Prostate gland (tissue), 2 donors: ENCODE measurements around the gene SLC5A4. TPM values are rescaled to one million over a fixed set of nuclear protein-coding genes. Genes with fewer than 3 reads are reported as not detected.
A peak's percentile ranks its signal among the peaks of the same experiment; 100 is the strongest.

Source experiments
- DNase-seq: peaks from one replicate; pipeline ENCODE4 v3.0.0-alpha.2; 2019; ENCODE audit warnings: low spot score
- H3K27ac ChIP-seq, 2 donors: fragments of 200-600 bp; sonication (generic); 2 replicates each; pipeline ENCODE4 v1.5.1; 2017 to 2019
- H3K27me3 ChIP-seq: fragments of 200-600 bp; sonication (generic); replicated peaks from 2 replicates; pipeline ENCODE4 v1.5.1; 2019; ENCODE audit not compliant: insufficient read depth
- H3K36me3 ChIP-seq, 2 donors: fragments of 200-600 bp; sonication (generic); 1 replicate in 1 of 2; 2 replicates in 1 of 2; pipeline versions ENCODE4 v1.5.1 to v1.8.1; 2017 to 2019
- H3K4me1 ChIP-seq: fragments of 200-600 bp; sonication (generic); replicated peaks from 2 replicates; pipeline ENCODE4 v1.5.1; 2019
- H3K4me3 ChIP-seq, 2 donors: fragments of 200-600 bp; sonication (generic); 2 replicates each; pipeline ENCODE4 v1.5.1; 2017 to 2019
- H3K9me3 ChIP-seq: fragments of 200-600 bp; sonication (generic); 2 replicates; pipeline ENCODE4 v1.5.1; 2017
- CTCF ChIP-seq, 4 experiments: fragments of 200-600 bp in 2 of 4; fragments of 450-650 bp in 2 of 4; sonication (generic) in 2 of 4; IDR thresholded peaks; 1 replicate in 3 of 4; 2 replicates in 1 of 4; pipeline ENCODE4 v1.5.1; 2016 to 2019; ENCODE audit warnings: antibody characterized with exemption in 4 of 4, mild to moderate bottlenecking in 2 of 4, moderate library complexity in 2 of 4
- POLR2A ChIP-seq: fragments of 450-650 bp; IDR thresholded peaks from one replicate; pipeline ENCODE4 v1.6.1; 2016; ENCODE audit warnings: antibody characterized with exemption, mild to moderate bottlenecking
- POLR2AphosphoS5 ChIP-seq: sonication (generic); formaldehyde crosslinking; IDR thresholded peaks from one replicate; pipeline ENCODE4 v1.6.1; 2017; ENCODE audit warnings: antibody characterized with exemption
- WGBS: methylation state at CpG from one replicate; pipeline ENCODE4 v1.1.5; 2018; 5-methylcytosine and 5-hydroxymethylcytosine counted together
- intact Hi-C: fragments of 100-400 bp; cut with DNase I; formaldehyde crosslinking; loops from one replicate; pipeline ENCODE4 v1.14.2; 2022
- total RNA-seq, 2 donors: library from RNA; depleted of rRNA; stranded (reverse); fragments of >200 nt; gene quantifications; one replicate each; pipeline ENCODE4 v1.1.0, GENCODE V29; 2016

Gene SLC5A4
- total RNA-seq, 2 donors from 2014 or later: 0.23 TPM; not detected in 1

GRCh38 chr22:32185821-32186220, 69.3 kb downstream of the SLC5A4 start:
- 89% methylated on average over 3 of the region's 3 CpGs for WGBS
- no peak for DNase-seq
- intact Hi-C loops: no loop called here
- H3K36me3 ChIP-seq: no peaks in the 10 kb centered on the region
- H3K4me1 ChIP-seq: no peaks in the 10 kb centered on the region
- TF ChIP-seq POLR2AphosphoS5: no peak
- TF ChIP-seq CTCF (IDR thresholded peaks at IDR 0.05): no peak
- TF ChIP-seq POLR2A: no peak
- no peak overlapping the region for H3K27ac ChIP-seq
- no peaks in the 10 kb centered on the region for H3K9me3 ChIP-seq
- H3K4me3 ChIP-seq: no peak overlapping the region
- H3K27me3 ChIP-seq: no peaks in the 10 kb centered on the region

- intact Hi-C loops: no loop called here
- H3K4me1 ChIP-seq: no peaks in the 10 kb centered on the region
- TF ChIP-seq POLR2A (no peak), CTCF (IDR thresholded peaks at IDR 0.05) (no peak), POLR2AphosphoS5 (no peak)
Measured at GRCh38 chr22:32183625-32184024, 71.5 kb downstream of the SLC5A4 start.

GRCh38 chr22:32181043-32181442, 74.1 kb downstream of the SLC5A4 start:
- no peaks in the 10 kb centered on the region for H3K27me3 ChIP-seq

More at GRCh38 chr22:32183625-32184024, 71.5 kb downstream of the SLC5A4 start:
- H3K27me3 ChIP-seq: no peaks in the 10 kb centered on the region
- H3K9me3 ChIP-seq: no peaks in the 10 kb centered on the region
- no peak overlapping the region for H3K4me3 ChIP-seq
- H3K27ac ChIP-seq: no peak overlapping the region
- DNase-seq: no peak
- no peaks in the 10 kb centered on the region for H3K36me3 ChIP-seq
- 62% methylated on average over 3 of the region's 3 CpGs for WGBS

GRCh38 chr22:32177221-32177765, 77.9 kb downstream of the SLC5A4 start:
- no peak for DNase-seq
- no peaks in the 10 kb centered on the region for H3K27me3 ChIP-seq

More at GRCh38 chr22:32181043-32181442, 74.1 kb downstream of the SLC5A4 start:
- Histone ChIP-seq H3K4me1 (no peaks in the 10 kb centered on the region), H3K27ac (no peak overlapping the region), H3K36me3 (no peaks in the 10 kb centered on the region), H3K4me3 (no peak overlapping the region), H3K9me3 (no peaks in the 10 kb centered on the region)
- no peak for DNase-seq
- TF ChIP-seq POLR2A (no peak), POLR2AphosphoS5 (no peak), CTCF (IDR thresholded peaks at IDR 0.05) (no peak)
- intact Hi-C loops: no loop called here
- WGBS: 87% methylated on average over 6 of the region's 6 CpGs

GRCh38 chr22:32175683-32176644, 79.2 kb downstream of the SLC5A4 start:
- TF ChIP-seq CTCF (IDR thresholded peaks at IDR 0.05) (no peak), POLR2A (no peak), POLR2AphosphoS5 (no peak)
- H3K4me3 ChIP-seq: peak overlapping the region; percentile 10 to 26

More at GRCh38 chr22:32177221-32177765, 77.9 kb downstream of the SLC5A4 start:
- no peak for TF ChIP-seq POLR2AphosphoS5
- no peaks in the 10 kb centered on the region for H3K36me3 ChIP-seq
- WGBS: 91% methylated on average over 8 of the region's 8 CpGs
- no peak overlapping the region for H3K4me3 ChIP-seq
- intact Hi-C loops: no loop called here
- H3K27ac ChIP-seq: no peak overlapping the region
- H3K4me1 ChIP-seq: no peaks in the 10 kb centered on the region
- H3K9me3 ChIP-seq: no peaks in the 10 kb centered on the region

More at GRCh38 chr22:32175683-32176644, 79.2 kb downstream of the SLC5A4 start:
- intact Hi-C loops: no loop called here
- H3K27me3 ChIP-seq: no peaks in the 10 kb centered on the region
- H3K27ac ChIP-seq: no peak overlapping the region
- no peaks in the 10 kb centered on the region for H3K4me1 ChIP-seq
- H3K9me3 ChIP-seq: no peaks in the 10 kb centered on the region
- no peak for DNase-seq
- WGBS: 8% methylated on average over 43 of the region's 73 CpGs
- no peaks in the 10 kb centered on the region for H3K36me3 ChIP-seq
